Measurements from ENCODE around the gene LBX2.
A peak's percentile ranks its signal among the peaks of the same experiment; 100 is the strongest.

LBX2 gene

GRCh38 chr2:74457129-74457548 is 42.3 kb downstream of the LBX2 start:
- Histone ChIP-seq H3K36me3 (ENCODE audit: control insufficient read depth, insufficient read depth, low read length) (peaks cover 12% of the 10 kb centered on the region), H3K27me3 (replicated peaks; ENCODE audit: control insufficient read depth, insufficient read depth, low read length, poor library complexity, severe bottlenecking) (no peaks in the 10 kb centered on the region), H3K9me3 (ENCODE audit: control insufficient read depth, low read length) (no peaks in the 10 kb centered on the region), H3K4me3 (ENCODE audit: insufficient read depth, low read depth, low read length, poor library complexity, severe bottlenecking) (peak overlapping the region; percentile 69), H3K27ac (ENCODE audit: insufficient read depth, low read length, poor library complexity, severe bottlenecking) (peak overlapping the region; percentile 99), H3K4me1 (ENCODE audit: control insufficient read depth, insufficient read depth, low read length, poor library complexity, severe bottlenecking) (peaks cover 23% of the 10 kb centered on the region)
- no peak for DNase-seq

- Histone ChIP-seq H3K9me3 (ENCODE audit: control insufficient read depth, low read length) (no peaks in the 10 kb centered on the region), H3K4me1 (ENCODE audit: control insufficient read depth, insufficient read depth, low read length, poor library complexity, severe bottlenecking) (peaks cover 23% of the 10 kb centered on the region), H3K36me3 (ENCODE audit: control insufficient read depth, insufficient read depth, low read length) (no peaks in the 10 kb centered on the region), H3K27ac (ENCODE audit: insufficient read depth, low read length, poor library complexity, severe bottlenecking) (peak within 1 kb of the TSS; percentile 99), H3K27me3 (replicated peaks; ENCODE audit: control insufficient read depth, insufficient read depth, low read length, poor library complexity, severe bottlenecking) (no peaks in the 10 kb centered on the region), H3K4me3 (ENCODE audit: insufficient read depth, low read depth, low read length, poor library complexity, severe bottlenecking) (peak within 1 kb of the TSS; percentile 68)
- DNase-seq, result peak; percentile 95 to 96 (median 95)
Observed at GRCh38 chr2:74454654-74455511, 44.5 kb downstream of the LBX2 start, which contains the start of gene INO80B. Gene INO80B (plus strand): TSS chr2:74455087. CDS start chr2:74455117, 30 bp downstream.

GRCh38 chr2:74450570-74451190 is 48.7 kb downstream of the LBX2 start:
- DNase-seq, result no peak
- Histone ChIP-seq H3K36me3 (ENCODE audit: control insufficient read depth, insufficient read depth, low read length) (no peaks in the 10 kb centered on the region), H3K4me1 (ENCODE audit: control insufficient read depth, insufficient read depth, low read length, poor library complexity, severe bottlenecking) (peaks cover 8% of the 10 kb centered on the region), H3K27me3 (replicated peaks; ENCODE audit: control insufficient read depth, insufficient read depth, low read length, poor library complexity, severe bottlenecking) (no peaks in the 10 kb centered on the region), H3K27ac (ENCODE audit: insufficient read depth, low read length, poor library complexity, severe bottlenecking) (no peak overlapping the region), H3K4me3 (ENCODE audit: insufficient read depth, low read depth, low read length, poor library complexity, severe bottlenecking) (no peak overlapping the region), H3K9me3 (ENCODE audit: control insufficient read depth, low read length) (no peaks in the 10 kb centered on the region)

GRCh38 chr2:74448771-74449170 is 50.6 kb downstream of the LBX2 start:
- no peaks in the 10 kb centered on the region for H3K4me1 ChIP-seq (ENCODE audit: control insufficient read depth, insufficient read depth, low read length, poor library complexity, severe bottlenecking)
- no peak overlapping the region for H3K4me3 ChIP-seq (ENCODE audit: insufficient read depth, low read depth, low read length, poor library complexity, severe bottlenecking)

More at GRCh38 chr2:74448771-74449170, 50.6 kb downstream of the LBX2 start:
- no peaks in the 10 kb centered on the region for H3K36me3 ChIP-seq (ENCODE audit: control insufficient read depth, insufficient read depth, low read length)
- no peak for DNase-seq
- H3K9me3 ChIP-seq (ENCODE audit: control insufficient read depth, low read length), result no peaks in the 10 kb centered on the region
- no peaks in the 10 kb centered on the region for H3K27me3 ChIP-seq (replicated peaks; ENCODE audit: control insufficient read depth, insufficient read depth, low read length, poor library complexity, severe bottlenecking)
- no peak overlapping the region for H3K27ac ChIP-seq (ENCODE audit: insufficient read depth, low read length, poor library complexity, severe bottlenecking)

Measured in effector memory CD4-positive, alpha-beta T cell (primary cell).